NCI-H1105 treated with DMSO at 0.1 percent for 48 hours (cell line): Measurements from ENCODE around the gene LSM7.
A peak's percentile ranks its signal among the peaks of the same experiment; 100 is the strongest.

Experiments
- DNase-seq: peaks from one replicate; lab custom pipeline; 2025; lab: John Stamatoyannopoulos, UW

Gene LSM7

GRCh38 chr19:2328401-2329148 is at the start of gene LSM7, which contains the start of gene SPPL2B:
Gene LSM7, minus strand, starts transcription at chr19:2328586. Its CDS starts 20 bp downstream, at chr19:2328566.
Gene SPPL2B, plus strand, starts transcription at chr19:2328684. Its CDS starts 26 bp downstream, at chr19:2328710.
- peak; percentile 85 for DNase-seq

GRCh38 chr19:2376784-2377519 is 48.6 kb upstream of the LSM7 start:
- no peak for DNase-seq

GRCh38 chr19:2375353-2376121 is 47.2 kb upstream of the LSM7 start:
- DNase-seq, result no peak

- DNase-seq, result no peak
These were observed 46.4 kb upstream of the LSM7 start for GRCh38 chr19:2374808-2375207.

- no peak for DNase-seq
These were observed 43.8 kb upstream of the LSM7 start for GRCh38 chr19:2372076-2372612.

- DNase-seq, result no peak
These were observed 43.3 kb upstream of the LSM7 start for GRCh38 chr19:2371656-2372055.

GRCh38 chr19:2365201-2365970 is 37.0 kb upstream of the LSM7 start:
- DNase-seq, result no peak

GRCh38 chr19:2363419-2363818 is 35.0 kb upstream of the LSM7 start:
- DNase-seq, result no peak

- DNase-seq, result no peak
These were observed 34.5 kb upstream of the LSM7 start for GRCh38 chr19:2362970-2363300.

GRCh38 chr19:2362046-2362969 is 33.9 kb upstream of the LSM7 start:
- no peak for DNase-seq

GRCh38 chr19:2361246-2362045 is 33.1 kb upstream of the LSM7 start:
- DNase-seq, result no peak

GRCh38 chr19:2360833-2361232 is 32.4 kb upstream of the LSM7 start:
- no peak for DNase-seq

- DNase-seq, result no peak
These were observed 31.8 kb upstream of the LSM7 start, which contains the start of gene TMPRSS9 for GRCh38 chr19:2359992-2360685. Gene TMPRSS9, plus strand, starts transcription at chr19:2360265. Its CDS starts 29,521 bp downstream, at chr19:2389786.

- DNase-seq, result no peak
These were observed 30.3 kb upstream of the LSM7 start for GRCh38 chr19:2358548-2359173.

- no peak for DNase-seq
These were observed 29.2 kb upstream of the LSM7 start for GRCh38 chr19:2357279-2358206.

- DNase-seq, result no peak
These were observed 27.8 kb upstream of the LSM7 start for GRCh38 chr19:2356036-2356646.
